Cerebellar cortex (tissue), 1 donor: Measurements from ENCODE around the gene CLEC16A.
"Not testable (repeated sequence)": the region's sequence is repeated elsewhere in the genome, so short reads cannot be mapped to it uniquely, and the experiment has no call there.

Experiments used
- DNase-seq: peaks from one replicate; pipeline ENCODE4 v3.0.0-alpha.2; 2015; ENCODE audit warnings: low spot score

The CLEC16A gene

DNA sequence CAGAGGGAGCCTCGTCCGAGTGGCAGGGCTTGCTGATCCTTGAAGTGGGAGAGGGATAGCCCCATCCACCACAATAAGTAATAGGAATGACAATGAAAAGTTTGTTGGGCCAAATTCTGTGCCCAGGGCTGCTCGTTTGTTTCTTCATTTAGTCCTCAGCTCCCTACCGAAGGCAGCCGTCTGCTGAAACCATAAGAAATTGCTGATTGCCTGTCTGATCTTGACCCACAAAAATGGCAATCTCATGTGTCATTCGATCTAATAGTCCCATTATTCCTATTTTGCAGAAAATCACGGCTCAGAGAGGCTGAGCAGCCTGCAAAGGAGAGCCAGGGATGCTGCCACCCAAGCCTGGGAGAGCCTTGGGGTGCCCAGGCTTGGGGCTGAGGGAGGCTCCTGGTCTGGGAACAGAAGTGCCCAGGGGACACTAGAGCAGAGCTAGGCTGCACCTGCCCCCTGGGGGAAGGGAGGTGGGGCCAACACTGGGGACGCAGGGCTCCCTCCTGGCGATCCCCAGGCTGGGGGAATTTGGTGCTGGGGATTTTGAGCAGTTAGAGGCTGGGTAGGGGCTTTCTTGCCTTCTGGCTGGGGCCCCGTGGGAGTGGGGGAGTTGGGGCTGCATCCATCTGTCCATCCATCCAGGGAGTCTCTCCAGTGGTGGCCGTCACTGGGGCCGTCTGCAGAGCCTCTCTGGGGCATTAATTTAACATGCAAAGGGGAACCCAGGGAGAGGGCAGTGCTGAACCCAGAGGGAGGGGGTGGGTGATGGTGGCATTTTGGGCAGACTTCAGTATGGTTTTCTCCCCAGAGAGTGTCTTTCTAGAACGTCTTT, 258.1 kb downstream of the CLEC16A start:
- no peak for DNase-seq

DNA sequence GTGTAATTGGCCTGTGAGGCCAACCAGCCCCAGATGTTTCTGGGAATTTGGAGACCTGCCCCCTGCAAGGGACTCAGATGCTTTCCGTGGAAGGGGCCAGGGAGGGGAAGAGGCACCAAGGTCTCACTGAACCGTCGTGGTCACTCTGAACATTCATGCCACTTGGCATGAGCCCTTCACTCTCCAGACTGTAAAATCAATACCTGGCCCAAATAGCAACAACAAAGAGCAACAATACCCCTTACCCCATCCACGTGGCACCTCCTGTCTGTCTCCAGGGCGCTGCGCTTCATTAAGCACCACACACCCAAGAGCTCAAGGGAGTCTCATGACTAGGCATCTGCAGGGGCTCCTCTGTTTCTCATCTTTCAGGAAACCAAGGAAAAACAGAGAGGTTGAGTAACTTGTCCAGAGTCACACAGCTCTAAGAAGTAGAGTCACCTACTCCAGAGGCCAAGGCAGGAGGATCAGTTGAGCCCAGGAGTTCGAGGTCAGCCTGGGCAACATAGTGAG, 258.8 kb downstream of the CLEC16A start:
- no peak for DNase-seq

DNA sequence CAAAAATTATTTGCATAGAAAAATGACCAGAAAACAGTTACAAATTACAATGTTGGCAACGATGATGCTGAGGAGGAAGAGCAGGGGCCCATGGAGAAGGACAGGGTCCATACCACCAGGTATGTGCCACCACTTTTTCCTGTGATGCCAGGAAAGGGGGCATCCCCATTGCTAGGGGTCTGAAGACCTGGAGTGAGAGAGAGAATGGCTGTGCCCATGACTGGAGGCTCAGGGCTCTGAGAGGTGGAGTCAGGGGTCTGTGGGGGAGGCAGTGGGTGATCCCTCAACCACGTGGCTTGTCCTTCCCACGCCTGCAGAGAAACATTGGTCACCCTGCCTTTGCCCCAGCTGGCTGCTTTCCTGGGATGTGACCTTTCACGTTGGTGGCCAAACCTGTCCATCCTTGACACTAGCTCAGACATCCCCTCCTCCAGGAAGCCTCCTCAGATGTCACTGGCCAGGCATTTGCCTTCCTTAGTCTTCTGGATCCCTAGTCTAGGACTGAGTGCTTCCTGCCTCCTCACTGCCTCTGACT, 260.2 kb downstream of the CLEC16A start:
- no peak for DNase-seq

DNA sequence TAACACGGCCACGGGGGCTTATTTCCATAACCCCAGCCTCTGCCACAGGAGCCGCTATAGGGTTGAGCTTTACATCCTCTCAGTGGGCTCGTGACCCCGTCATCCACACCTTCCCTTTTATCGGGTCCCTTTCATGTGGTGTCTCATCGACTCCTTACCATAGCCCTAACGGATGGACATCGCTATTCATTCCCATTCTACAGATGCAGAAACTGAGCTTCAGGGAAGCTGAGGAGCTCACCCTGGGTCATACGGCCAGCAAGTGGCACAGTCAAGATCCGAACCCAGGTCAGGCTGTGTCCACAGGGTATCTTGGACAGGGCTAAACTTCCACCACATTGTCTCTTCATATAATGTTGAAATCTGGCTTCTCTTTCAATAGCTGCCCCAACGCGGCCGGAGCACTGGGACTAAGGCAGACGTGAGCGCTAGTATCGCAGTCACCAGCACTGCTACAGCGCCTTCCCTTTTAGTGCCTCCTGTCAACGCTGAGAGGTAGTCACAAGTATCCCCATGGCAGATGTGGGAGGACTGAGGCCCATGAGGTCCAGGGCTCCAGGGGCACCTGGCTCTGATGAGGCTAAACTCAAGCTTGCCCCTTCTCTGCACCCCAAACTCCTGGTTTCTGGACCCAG, 260.8 kb downstream of the CLEC16A start:
- no peak for DNase-seq

DNA sequence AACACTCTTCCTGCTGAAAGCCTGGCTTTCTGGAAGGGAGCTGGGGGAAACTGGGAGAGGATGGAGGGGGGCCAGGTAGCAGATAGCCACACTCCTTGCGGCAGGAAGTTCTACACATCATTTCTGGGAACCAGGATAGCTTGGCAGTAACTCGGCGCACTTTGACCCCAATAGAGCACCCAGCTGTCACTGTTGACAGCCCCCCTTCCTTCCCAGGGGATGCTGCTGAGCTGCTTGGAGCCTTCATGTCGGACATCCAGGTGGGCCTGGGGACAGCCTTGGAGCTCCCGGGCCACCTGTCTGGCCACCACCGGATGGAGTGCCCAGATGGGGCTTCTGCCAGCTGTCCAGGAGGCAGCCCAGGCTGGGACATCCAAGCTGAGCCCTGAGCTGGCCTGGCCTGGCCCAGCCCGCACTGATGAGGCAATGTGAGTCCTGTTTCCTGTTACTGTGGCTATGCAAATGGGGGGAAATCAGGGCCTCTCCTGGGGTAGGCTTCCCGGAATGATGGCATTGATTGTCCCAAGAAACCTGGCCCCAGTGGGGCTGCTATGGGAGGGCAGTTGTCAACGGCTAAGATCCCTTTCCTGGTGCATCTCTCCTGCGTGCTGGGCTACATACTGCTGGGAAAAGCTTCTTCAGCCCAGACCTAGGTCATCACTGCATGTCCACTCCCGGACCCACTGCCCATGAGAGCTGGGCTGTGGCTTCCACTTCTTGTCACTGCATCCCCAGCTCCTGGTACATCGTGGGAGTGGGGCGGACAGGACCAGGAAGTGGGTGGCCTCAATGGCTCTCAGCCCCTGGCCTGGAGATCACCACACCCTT, 261.6 kb downstream of the CLEC16A start:
- DNase-seq, result no peak

DNA sequence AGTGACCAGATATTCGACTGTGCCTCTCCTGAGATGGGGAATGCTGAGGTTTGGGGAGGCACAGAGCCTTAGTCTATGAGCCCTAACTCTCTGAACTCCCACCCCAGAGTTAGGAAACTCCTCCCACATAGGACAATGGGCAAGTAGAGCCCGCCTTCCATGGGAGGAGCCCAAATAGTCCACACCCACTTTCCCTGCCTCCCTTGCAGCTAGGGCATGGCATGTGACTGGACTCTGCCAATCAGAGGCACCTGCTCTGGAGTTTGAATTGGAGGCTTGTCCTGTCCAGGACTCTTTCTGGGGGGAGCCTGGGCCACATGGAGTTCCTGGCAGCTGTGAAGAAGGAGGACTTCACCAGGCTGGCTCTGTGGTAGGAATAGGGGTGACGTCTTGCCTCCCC, 263.3 kb downstream of the CLEC16A start:
- DNase-seq, result no peak

DNA sequence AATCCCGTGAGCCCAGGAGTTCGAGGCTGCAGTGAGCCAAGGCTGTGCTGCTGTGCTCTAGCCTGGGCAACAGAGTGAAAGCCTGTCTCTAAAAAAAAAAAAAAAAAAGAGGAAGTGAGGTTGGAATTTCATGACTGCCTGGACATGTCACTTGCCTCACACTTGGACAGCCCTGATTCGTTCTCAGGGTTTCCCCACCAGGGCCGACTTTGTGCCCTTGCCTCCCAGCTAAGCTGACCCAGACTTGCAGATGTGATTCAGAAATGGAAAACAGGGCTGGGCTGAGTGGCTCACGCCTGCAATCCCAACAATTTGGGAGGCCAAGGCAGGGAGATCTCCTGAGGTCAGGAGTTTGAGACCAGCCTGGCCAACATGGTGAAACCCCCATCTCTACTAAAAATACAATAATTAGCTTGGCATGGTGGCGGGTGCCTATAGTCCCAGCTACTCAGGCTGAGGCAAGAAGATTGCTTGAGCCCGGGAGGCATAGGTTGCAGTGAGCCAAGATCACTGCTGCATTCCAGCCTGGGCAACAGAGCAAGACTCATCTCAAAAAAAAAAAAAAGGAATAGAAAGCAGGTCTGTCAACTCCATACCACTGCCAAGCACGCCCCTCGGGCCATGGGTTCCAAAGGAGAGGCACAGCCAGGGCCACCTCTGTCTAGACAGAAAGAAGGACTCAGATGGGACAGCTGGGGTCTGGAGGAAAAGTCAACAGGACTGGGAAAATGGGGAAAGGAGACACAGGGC, 264.7 kb downstream of the CLEC16A start:
- no peak for DNase-seq

DNA sequence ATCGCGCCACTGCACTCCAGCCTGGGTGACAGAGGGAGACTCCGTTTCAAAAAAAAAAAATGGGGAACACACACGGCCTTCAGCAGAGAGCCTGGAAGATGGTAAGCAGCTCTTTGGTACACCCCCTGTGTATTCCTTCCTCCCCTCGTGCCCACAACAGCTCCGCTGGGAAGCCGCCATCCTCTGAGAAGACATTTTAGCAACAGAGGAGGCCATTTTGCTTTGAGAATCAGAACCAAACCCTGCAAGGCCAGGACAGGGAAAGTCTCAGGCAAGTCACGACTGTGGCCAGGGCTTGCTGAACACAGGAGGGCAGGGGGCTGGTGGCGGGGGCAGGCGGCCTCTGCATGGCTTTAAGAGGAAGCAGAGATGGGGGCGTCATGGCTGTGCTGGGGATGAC, 265.9 kb downstream of the CLEC16A start:
- no peak for DNase-seq

DNA sequence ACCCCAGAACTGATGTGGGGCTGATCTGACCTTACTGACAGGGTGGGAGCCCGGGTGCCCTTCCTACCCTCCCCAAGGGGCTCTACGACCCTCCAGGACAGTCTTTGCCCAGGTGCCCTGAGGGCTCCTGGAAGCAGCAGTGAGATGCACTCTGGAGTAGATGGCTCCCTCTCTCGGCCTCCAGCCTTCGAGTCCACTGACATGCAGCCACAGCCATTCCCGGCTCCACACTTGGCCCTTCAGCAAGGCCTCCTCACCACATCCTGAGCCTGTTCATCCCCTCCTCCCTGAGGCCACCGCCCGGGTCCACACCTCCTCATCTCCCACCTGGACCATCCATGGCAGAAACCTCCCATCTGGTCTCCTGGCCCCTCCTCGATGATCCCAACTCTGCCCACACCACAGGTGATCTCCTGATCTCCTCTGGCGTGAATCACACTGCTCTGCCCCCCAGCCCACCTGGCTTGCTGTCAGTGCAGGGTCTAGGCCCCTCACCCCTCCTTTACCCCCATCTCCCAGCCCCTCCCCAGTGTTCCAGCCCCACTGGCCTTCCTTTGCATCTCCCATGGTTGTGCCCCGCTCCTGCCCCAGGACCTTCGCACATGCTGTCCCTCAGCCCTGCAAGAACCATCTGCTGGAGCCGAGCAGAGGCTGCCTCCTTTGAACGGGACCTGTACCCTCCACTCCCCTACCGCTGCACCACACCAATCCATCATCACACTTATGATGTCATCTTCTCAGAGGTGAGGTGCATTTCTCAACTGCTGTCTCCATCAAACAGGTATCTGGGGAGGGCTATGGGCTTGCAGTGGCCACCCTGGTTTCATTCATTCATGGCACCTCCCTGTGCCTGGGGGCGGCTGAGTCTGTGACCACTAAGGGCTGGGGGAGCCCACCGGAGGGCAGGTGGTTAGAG, 267.0 kb downstream of the CLEC16A start:
- DNase-seq, result no peak

DNA sequence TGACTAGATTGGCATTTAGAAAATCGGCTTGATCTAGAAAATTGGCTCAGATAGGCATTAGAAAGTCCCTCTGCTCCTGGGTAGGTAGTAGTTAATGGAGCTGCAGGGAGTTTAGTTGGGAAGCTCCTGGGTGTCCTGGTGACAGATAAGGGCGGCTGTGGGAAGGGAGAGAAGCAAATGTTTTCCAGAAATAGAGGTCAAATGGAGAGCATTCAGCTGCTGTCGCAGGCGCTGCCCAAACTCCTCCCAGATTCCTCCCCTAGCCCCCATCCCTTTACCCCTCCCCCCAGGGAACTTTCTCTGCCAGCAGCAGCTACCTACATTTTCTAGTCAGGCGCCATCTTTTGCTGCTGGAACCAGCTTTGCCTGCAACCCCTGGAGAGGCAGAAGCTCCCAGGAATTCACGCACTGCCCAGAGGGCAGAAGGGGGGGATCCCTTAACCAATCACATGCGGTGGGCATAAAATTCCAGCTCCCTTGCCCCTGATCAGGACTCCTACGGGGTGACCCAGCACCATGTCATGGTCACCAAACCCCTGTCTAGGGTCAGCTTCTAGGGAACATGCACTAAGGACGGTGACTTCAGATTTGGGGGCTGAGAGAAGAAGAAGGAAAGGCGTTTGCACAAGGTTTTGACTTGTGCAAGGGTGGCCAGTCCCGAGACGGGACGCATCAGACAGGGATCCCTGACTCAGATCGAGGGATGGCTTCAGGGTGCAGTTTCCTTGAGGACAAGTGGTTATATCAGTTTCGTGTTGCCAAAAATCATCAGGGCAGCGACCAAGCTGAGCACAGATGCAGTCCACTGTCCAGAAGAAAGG, 267.8 kb downstream of the CLEC16A start:
- no peak for DNase-seq

DNA sequence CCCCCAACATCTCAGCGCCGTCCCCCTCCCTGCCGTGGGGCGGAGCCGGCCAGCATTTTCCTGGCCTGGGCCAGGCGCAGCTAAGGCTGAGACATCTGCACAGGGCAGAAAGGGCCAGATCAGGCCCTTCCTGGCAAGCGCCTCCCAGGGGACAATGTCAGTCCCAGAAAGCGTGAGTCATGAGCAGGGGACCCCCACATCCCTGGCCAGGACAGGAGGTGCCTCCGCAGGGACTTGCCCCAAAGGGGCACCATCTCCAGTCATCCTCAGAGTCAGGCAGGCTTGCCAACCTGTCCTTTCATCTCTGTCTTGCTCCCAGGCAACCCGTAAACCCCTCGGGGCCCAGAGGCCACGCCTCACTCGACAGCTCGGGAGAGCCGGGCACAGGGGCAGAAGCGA, 268.4 kb downstream of the CLEC16A start:
- DNase-seq, result no peak

DNA sequence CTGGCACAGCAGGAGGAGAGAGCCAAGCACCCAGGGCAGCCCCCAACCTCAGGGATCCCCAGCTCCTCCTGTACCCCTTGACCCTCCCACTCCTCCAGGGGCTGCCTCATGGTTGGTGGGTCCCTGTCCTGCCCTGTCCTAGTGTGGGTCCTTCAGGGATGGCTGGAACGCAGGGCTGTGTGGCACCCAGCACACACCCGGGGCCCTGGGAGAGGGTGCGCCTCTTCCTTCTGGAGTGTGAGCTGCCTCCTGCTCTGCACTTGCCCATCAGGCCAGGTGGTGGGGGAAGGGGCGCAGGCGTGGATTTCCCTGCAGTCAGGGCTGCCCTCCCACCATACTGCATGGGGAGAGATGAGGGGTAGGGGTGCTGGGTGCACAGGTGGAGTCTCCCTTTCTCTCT, 269.0 kb downstream of the CLEC16A start:
- no peak for DNase-seq

DNA sequence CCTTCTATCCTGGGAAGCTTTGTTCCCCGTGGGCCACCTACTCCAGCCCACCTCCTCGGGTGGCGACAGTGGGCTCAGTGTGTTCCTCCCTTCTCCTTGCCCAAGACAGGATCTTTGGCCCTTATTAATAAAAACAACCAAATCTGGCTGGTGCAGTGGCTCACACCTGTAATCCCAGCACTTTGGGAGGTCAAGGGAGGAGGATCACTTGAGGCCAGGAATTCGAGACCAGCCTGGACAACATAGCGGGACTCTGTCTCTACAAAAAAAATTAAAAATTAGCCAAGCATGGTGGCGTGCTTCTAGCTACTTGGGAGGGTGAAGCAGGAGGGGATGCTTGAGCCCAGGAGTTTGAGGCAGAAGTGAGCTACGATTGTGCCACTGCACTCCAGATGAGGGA, 269.4 kb downstream of the CLEC16A start:
- no peak for DNase-seq

DNA sequence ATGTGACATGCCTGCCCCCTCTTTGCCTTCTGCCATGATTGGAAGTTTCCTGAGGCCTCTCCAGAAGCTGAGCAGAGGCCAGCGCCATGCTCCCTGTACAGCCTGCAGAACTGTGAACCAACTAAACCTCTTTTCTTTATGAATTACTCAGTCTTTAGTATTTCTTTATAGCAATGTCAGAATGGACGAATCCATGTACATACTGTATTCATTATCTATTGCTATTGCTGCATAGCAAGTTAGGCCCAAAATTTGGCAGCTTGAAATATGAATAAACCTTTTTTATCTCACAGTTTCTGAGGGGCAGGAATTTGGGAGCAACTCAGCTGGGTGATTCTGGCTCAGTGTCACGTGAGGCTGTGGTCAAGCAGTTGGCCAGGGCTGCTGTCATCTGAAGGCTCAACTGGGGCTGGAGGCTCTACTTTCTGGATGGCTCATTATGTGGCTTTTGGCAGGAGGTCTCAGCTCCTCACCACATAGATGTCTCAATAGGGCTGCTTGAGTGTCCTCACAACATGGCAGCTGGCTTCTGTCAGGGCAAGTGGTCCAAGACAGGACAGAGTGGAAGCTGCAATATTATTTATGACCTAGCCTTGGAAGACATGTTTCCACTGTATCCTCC, 271.7 kb downstream of the CLEC16A start:
- no peak for DNase-seq

DNA sequence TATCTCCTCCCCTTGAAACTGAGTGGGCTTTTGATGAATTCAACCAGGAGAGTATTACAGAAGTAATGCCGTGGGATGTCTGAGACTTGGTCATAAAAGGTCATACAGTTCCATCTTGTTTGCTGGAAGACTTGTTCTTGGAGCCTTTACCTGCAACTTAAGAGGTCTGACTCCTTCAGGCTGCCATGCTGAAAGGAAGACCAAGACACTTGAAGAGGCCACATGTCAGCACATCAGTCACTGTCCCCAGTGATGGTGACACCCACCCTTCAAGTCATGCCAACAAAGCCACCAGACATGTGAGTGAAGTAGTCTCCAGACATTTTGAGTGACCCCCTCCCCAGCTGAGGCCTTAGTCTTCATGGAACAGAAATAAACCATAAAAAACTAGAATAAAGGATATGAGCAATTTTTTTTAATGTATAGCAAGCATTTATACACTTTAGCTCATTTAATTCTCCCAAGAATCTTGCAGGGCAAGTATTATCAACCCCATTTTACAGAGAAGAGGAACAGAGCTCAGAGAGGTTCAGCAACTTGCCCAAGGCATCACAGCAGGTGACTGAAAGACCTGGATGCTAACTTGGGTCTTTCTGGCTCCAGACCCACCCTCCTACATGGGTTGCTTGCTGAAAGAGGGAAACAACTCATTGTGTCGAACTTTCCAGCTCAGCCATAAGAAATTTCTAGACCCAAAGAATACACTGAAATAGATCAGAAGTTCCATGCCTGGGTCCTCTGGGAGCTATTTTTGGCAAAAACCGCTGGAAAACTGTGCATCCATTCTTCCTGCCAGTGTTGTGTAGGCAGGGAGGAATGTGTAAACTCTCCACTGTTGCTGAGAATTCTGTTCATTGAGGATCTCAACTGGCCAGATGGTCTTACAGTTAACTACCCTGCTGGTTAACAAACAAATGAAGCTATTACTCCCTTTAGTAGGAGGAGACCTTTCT, 273.6 kb downstream of the CLEC16A start:
- no peak for DNase-seq

DNA sequence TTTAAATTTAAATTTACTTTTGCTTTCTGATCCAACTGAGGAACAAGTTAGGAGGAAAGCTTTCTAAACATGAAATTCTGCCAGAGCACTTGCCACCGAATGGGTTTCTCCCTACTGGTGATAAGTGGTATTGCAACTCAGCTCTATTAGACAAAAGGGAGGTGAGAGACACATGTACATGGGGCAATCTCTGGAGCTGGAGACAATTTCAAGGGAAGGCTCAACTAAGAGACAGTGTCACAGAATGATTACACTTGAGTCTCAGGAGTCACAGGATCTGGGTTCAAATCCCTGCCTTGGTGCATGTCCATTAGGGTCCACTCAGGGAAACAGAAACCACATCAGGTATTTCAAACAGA, 274.2 kb downstream of the CLEC16A start:
- no peak for DNase-seq

DNA sequence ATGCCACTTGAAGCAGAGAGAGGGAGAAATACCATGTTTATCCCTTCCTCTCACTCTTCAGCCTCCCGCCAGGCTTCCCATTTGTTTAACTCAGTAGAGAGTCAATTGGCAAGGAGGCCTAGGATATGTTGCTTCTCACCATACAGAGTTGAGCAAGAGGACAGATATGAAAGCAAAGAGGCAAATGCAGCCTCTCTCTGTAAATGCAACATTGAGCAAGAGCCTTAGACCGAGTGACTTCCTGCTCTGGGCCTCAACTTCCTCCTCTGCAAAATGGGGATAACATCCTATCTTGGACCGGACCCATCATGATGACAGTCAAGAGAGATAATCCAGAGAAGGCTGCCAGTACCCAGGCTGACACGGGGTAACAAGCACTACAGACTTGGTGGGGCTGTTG, 274.8 kb downstream of the CLEC16A start:
- DNase-seq, result no peak

DNA sequence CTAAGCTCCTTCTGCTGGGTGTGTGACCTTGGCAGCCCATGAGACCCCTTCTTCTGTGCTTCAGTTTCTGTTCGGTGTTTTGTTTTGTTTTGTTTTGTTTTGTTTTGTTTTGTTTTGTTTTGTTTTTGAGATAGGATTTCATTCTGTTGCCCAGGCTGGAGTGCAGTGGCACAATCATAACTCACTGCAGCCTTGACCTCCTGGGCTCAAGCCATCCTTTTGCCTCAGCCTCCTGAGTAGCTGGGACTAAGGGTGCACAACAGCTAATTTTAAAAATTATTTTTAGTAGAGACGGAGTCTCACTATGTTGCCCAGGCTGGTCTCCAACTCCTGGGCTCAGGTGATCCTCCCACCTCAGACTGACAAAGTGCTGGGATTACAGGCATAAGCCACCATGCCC, 276.1 kb downstream of the CLEC16A start:
- DNase-seq, result not testable (repeated sequence)
